Nucleus accumbens (tissue), 56 donors: ENCODE measurements around the gene CACNA2D3.

Experiments
- DNase-seq, 56 donors: peaks; one replicate each; lab custom pipeline; 2025; lab: John Stamatoyannopoulos, UW

Gene CACNA2D3

GRCh38 chr3:54999811-55000210 is 877.5 kb downstream of the CACNA2D3 start:
- DNase-seq: peak in 6 of 56 donors; percentile 5 to 15 (median 10)

DNA sequence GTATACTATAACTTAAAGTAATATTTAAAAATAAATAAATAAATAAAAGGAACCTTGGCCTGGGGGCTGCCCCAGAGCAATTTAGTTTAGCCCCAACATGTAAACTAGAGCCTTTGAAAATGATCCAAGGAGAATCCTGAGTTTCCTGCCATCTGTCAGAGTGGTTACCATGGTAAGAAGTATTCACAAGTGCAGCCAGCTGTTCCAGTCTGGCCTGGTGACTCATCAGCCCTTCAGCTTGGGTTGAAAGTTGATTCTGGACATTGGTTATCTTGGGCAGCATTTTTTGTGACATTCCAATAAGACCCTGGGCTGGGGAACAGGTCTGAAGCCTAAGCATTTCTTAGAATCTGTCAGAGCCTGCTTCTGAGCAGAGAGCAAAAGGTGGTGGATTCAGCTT is 878.2 kb downstream of the CACNA2D3 start:
- DNase-seq: peak in 2 of 56 donors; percentile 1 to 6

DNA sequence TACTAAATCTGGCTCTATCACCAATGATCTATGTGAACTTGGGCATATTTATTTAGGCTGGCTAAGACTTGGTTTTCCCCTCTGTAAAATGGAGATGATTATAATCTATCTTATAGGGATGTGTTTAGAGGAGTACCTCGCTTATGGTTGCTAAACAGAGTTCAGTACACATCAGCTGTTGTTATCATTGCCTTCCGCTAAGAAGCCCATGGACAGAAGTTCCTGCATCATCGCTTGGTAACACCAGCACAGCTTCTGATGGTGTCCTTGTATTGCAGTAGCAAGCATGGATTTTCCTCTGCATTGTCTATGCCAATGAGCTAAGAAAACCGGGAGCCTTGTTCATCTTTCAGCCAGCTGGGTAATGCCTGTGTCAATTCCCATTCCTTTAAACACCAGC is 878.6 kb downstream of the CACNA2D3 start:
- no peak for DNase-seq

- DNase-seq: no peak
Measured at GRCh38 chr3:55002416-55002930, 880.1 kb downstream of the CACNA2D3 start.

GRCh38 chr3:55006244-55006676 is 883.9 kb downstream of the CACNA2D3 start:
- DNase-seq: no peak

GRCh38 chr3:55007971-55008370 is 885.6 kb downstream of the CACNA2D3 start:
- no peak for DNase-seq

GRCh38 chr3:55009372-55009771 is 887.0 kb downstream of the CACNA2D3 start:
- no peak for DNase-seq

DNA sequence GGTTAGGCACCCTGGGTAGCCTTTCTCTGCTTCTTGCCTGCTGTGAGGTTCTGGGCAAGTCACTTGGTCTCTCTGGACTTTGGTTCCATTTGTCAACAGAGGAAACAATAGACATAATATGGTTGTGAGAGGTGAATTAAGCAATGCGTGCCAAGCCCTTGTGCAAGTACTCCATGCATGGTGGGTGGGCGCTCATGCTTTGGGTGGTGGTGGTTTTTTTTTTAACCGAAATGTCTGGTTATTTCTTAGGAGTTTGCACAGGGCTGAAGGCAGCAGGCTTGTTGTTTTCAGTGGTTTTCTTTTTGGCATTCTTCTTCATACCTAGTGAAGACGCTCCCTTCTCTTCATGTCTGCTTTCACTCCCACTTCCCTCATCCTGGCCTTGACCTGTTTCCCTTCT is 889.7 kb downstream of the CACNA2D3 start:
- no peak for DNase-seq

DNA sequence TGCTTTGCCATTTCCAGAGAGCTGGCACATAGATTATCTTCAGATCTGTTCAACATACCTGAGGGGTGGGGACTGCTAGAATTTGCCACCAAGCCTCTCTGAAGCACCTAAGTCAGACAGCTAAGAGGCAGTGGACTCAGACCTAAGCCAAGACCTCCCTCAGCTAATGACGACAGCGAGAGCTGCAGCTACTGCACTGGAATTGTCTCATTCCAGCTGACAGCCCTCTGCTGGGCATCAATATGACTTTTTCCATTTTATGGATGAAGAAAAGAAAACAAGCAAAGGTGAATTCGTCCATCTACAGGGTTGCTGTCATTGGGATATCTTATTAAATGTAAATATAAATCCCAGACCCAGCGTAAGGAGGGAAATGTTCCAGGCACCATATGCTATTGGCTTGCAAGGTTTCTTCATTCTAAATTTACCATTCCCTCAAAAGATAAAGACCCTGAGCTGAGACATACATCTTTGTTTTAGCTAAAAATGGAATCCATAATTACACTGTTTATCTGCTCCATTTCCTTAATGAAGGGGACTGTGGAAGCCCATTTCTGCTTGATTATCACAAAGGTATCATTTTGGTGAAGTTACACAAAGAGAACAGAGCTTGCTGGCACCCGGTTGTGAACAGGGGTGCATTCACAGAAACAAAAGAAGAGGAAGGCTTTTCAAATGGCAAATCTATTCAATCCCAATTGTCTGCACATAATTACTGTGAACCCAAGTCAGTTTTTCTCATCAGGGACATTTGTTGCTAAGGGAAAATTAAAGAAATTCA is 891.0 kb downstream of the CACNA2D3 start:
- DNase-seq: peak in 2 of 56 donors; percentile 12

DNA sequence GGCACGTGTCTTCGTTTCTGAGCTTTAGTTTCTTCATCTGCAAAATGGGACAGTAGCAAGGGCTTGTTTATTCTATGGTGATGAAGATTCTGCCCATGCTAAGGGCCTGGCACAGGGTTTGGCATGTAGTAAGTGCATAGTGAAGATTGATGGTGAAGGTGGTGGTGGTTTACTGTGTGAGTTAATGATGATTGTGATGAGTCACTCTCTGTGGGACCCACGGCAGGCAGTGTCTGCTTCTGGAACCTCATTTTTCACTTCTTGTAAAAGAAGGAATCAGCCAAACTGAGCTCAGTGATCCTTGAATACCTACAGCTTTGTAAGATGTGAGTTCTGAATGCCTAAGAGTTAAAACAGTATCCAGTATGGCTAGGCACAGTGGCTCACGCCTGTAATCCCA is 891.7 kb downstream of the CACNA2D3 start:
- DNase-seq: peak in 3 of 56 donors; percentile 3 to 12 (median 4)

GRCh38 chr3:55014906-55015305 is 892.6 kb downstream of the CACNA2D3 start:
- no peak for DNase-seq

DNA sequence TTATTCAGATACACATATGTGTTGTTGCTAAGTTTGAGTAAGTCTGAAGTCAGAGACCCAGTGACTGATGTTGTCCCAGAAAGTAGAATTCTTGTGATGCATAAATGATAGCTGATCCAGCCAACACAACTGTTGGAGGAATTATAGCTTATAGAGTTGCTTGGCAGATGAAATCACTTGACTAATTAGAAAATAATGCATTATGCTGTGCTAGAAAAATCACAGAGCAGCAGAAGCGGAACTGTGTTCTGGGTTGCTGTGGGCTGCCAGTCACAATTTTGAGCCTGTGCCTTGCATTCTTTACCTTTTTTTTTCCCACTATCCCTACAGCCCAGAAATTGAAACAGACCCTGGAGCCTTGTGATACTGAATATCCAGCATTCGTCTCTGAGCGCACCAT is 895.5 kb downstream of the CACNA2D3 start:
- DNase-seq: no peak

DNA sequence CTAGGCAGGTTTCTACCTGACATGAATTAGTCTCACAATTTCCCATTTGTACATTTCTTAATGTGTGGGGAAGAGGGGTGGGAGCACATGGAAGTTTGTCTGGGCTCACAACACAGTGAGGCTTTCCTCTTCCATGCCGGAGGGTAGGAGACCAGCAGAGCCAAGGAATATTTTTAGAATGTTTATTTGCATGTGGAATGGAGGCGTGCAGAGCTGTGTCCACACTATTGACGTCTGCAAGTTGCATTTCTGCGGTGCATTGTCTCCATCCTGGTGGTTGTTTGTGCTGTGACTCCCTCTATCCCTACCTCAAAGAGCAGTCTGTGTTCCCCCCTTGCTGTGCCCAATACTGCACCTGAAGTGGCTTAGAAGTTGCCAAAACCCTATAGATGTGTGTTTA is 908.6 kb downstream of the CACNA2D3 start:
- DNase-seq: no peak

- no peak for DNase-seq
Measured at GRCh38 chr3:55036883-55037577, 914.7 kb downstream of the CACNA2D3 start.

DNA sequence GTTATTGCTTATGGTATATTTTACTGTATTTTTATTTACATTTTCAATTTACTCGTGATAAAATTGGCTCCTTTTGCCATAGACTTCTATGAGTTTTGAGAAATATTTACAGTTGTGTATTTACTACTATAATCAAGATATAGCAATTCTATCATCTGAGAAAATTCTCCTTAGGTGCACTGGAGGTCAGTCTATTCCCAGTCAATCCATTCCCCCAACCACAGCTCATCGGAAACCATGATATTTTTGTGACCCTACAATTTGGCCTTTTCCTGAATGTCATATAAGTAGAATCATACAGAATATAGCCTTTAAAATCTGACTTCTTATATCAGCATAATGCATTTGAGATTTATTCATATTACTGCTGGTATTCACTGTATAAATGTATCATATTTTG is 920.2 kb downstream of the CACNA2D3 start:
- no peak for DNase-seq

DNA sequence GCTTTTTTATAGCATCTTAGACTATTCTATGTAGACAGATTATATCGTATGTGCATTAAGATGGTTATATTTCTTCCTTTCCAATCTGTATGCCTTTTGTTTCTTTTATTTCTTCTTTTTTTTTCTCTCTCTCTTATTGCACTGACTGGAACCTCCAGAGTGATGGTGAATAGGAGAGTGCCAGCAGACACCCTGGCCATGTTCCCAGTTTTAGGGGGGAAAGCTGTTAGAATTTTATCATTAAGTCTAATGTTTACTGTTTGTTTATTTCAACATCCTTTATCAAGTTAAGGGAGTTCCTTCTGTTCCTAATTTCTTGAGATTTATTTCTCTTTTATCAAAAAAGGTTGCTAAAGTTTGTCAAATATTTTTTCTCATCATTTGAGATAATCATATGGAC is 922.1 kb downstream of the CACNA2D3 start:
- DNase-seq: no peak

DNA sequence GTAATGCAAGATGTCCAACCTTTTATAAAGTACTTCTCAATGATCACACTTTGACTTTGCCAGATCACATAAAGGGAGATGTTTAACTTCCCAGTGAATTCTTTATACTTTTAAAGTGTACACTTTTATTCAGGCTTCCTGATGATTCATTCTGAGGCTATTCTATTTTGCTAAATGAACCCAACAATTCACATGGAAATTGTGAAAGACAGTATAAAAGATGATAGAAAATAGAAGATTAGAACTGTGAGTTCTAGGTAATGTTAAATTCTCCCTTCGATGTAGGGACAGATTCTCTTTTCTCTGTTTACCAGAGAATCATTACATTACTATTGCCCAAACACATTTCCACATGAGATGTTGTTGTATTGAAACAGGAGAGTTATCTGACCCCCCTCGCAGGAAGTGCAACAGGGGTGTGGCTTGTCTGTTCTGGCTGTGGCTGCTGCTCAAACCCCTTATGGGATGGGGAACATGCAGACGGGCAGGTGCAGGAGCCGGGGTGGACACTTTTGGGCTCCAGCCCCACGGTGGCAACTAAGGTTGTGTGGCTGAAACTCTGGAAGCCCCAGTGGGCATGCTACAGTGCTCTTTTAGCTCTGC is 936.8 kb downstream of the CACNA2D3 start:
- no peak for DNase-seq

GRCh38 chr3:55060896-55061719 is 938.8 kb downstream of the CACNA2D3 start:
- no peak for DNase-seq

DNA sequence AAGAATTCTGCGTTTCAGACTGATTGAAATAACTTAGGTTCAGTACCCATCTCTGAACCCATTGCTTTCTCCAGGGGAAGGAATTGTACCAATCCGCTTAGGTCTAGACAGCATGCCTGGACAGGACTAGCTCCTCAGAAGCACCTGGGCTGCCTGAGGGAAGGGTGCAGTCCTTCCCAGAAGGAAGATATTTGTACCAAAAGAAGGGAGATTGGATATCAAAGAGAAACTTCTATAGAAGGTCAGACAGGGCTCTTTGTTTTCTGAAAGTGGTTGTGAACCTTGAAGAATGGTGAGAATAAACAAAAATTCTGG is 939.3 kb downstream of the CACNA2D3 start:
- DNase-seq: no peak

DNA sequence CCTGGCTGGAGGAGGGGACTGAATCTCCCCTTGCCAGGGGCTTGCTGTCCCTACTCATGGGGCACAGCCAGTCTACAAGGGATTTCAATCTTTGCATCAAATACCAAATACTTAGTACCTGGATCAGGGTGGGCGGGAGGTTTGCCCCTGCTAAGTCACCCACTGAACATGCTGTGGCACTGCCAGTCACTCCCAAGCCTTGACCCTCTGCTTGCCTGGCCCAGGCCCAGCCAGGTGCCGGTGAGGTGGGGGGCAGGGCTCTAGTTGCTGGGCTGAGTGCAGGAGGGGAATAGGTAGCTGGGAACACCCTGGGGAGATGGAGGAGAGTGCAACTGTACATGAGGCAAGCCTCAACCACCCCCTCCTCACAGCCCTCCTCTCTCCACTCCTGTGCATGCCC is 941.8 kb downstream of the CACNA2D3 start:
- DNase-seq: no peak

DNA sequence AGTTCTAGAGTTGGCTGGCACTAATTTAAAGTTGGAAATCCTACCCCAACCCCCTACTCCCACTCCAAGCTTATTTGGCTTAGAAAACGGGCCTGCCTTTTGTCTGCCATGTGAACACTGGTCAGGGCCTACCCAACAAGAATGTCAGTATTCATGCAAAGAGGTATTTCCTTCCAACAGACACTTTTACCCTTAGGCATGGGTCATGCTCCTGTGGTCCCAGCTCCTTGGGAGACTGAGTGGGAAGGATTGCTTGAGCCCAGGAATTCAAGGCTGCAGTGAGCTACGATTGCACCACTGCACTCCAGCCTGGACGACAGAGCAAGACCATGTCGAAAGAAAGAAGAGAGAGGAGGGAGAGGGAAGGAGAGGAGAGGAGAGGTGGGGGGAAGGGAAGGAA is 943.0 kb downstream of the CACNA2D3 start:
- DNase-seq: no peak
